ENCODE results near the gene SMTNL2. TPM values are rescaled to one million over a fixed set of nuclear protein-coding genes. Genes with fewer than 3 reads are reported as not detected.

Gene SMTNL2
- total RNA-seq, 1 donor from 2014 or later, result 65.7 TPM

GRCh38 chr17:4537451-4538235, 46.7 kb upstream of the SMTNL2 start:
- no peak for TF ChIP-seq CTCF (IDR thresholded peaks at IDR 0.05; ENCODE audit: unreplicated experiment)
- Mint-ChIP-seq H3K4me1 (peaks cover 3% of the 10 kb centered on the region), H3K27ac (no peak overlapping the region), H3K27me3 (ENCODE audit: low read depth) (no peaks in the 10 kb centered on the region), H3K9me3 (no peaks in the 10 kb centered on the region), H3K36me3 (peaks cover 4% of the 10 kb centered on the region), H3K4me3 (no peak overlapping the region)
- no peak for DNase-seq (ENCODE audit: low spot score in 2 of 2, unreplicated experiment in 2 of 2)

GRCh38 chr17:4538236-4539002, 45.9 kb upstream of the SMTNL2 start:
- no peak overlapping the region for H3K4me3 Mint-ChIP-seq

GRCh38 chr17:4539025-4539424, 45.3 kb upstream of the SMTNL2 start:
- no peaks in the 10 kb centered on the region for H3K9me3 Mint-ChIP-seq
- H3K27ac Mint-ChIP-seq, result no peak overlapping the region
- TF ChIP-seq CTCF (IDR thresholded peaks at IDR 0.05; ENCODE audit: unreplicated experiment), result no peak
- H3K36me3 Mint-ChIP-seq, result peaks cover 4% of the 10 kb centered on the region
- H3K4me3 Mint-ChIP-seq, result no peak overlapping the region
- no peak for DNase-seq (ENCODE audit: low spot score in 2 of 2, unreplicated experiment in 2 of 2)
- H3K4me1 Mint-ChIP-seq, result peaks cover 3% of the 10 kb centered on the region
- no peaks in the 10 kb centered on the region for H3K27me3 Mint-ChIP-seq (ENCODE audit: low read depth)

More at GRCh38 chr17:4538236-4539002, 45.9 kb upstream of the SMTNL2 start:
- DNase-seq (ENCODE audit: low spot score in 2 of 2, unreplicated experiment in 2 of 2), result no peak
- Mint-ChIP-seq H3K4me1 (peaks cover 3% of the 10 kb centered on the region), H3K9me3 (no peaks in the 10 kb centered on the region), H3K36me3 (peaks cover 4% of the 10 kb centered on the region), H3K27me3 (ENCODE audit: low read depth) (no peaks in the 10 kb centered on the region), H3K27ac (no peak overlapping the region)
- TF ChIP-seq CTCF (IDR thresholded peaks at IDR 0.05; ENCODE audit: unreplicated experiment), result no peak

- Mint-ChIP-seq H3K4me1 (no peaks in the 10 kb centered on the region), H3K27me3 (ENCODE audit: low read depth) (no peaks in the 10 kb centered on the region), H3K9me3 (no peaks in the 10 kb centered on the region), H3K36me3 (peaks cover 4% of the 10 kb centered on the region), H3K27ac (no peak overlapping the region), H3K4me3 (no peak overlapping the region)
- DNase-seq (ENCODE audit: low spot score in 2 of 2, unreplicated experiment in 2 of 2), result no peak
- no peak for TF ChIP-seq CTCF (IDR thresholded peaks at IDR 0.05; ENCODE audit: unreplicated experiment)
Measured at GRCh38 chr17:4539576-4540223, 44.6 kb upstream of the SMTNL2 start.

GRCh38 chr17:4540224-4540651, 44.1 kb upstream of the SMTNL2 start:
- Mint-ChIP-seq H3K9me3 (no peaks in the 10 kb centered on the region), H3K27me3 (ENCODE audit: low read depth) (no peaks in the 10 kb centered on the region), H3K4me1 (no peaks in the 10 kb centered on the region), H3K36me3 (peaks cover 4% of the 10 kb centered on the region), H3K27ac (no peak overlapping the region), H3K4me3 (no peak overlapping the region)
- DNase-seq (ENCODE audit: low spot score in 2 of 2, unreplicated experiment in 2 of 2), result no peak
- TF ChIP-seq CTCF (IDR thresholded peaks at IDR 0.05; ENCODE audit: unreplicated experiment), result no peak
